ENCODE data around the gene RAD9A. TPM values are rescaled to one million over a fixed set of nuclear protein-coding genes. Genes with fewer than 3 reads are reported as not detected.

RAD9A gene
- total and polyA plus RNA-seq, 9 of the 15 experiments (the other 6 are each of a cell fraction or from before 2014, with no cell fraction given) = 1.4 to 41.2 (median 16.1) TPM

- no peaks in the 10 kb centered on the region for H3K27me3 ChIP-seq (ENCODE audit: control insufficient read depth in 2 of 2, insufficient read depth in 2 of 2, low read length in 2 of 2)
- H3K9ac ChIP-seq (ENCODE audit: insufficient read depth in 1 of 2, low read depth in 2 of 2, low read length in 2 of 2) = peak overlapping the region in 1 of 2 experiments; percentile 68; a peak in 2 of 4 replicates
- intact Hi-C loops (cut with micrococcal nuclease) = no loop called here
- H3K79me2 ChIP-seq (ENCODE audit: control insufficient read depth, insufficient read depth, low read length) = no peaks in the 10 kb centered on the region
- no peaks in the 10 kb centered on the region for H3K9me3 ChIP-seq (replicated peaks; ENCODE audit: control insufficient read depth, insufficient read depth, low read depth, low read length)
- ChIA-PET POLR2A (interaction anchor here (0.6 to 1.6 kb wide), 6 partner anchors 9 to 120 kb away, joined by 3 to 6 read pairs (median 4); partner anchors contain the start of gene RPS6KB2), CTCF (ENCODE audit: low intra/inter-chr PET ratio) (no interaction called here)
- FAIRE-seq (no peak), ATAC-seq (no peak), DNase-seq (ENCODE audit: extremely low read depth in 1 of 4, low spot score in 3 of 4) (no peak)
- no peak overlapping the region for H3K4me3 ChIP-seq
- H3K4me1 ChIP-seq (replicated peaks in 1 of 2; ENCODE audit: control insufficient read depth in 2 of 2, insufficient read depth in 2 of 2, low read length in 2 of 2) = peaks cover 21 to 78% of the 10 kb centered on the region in 2 experiments
- H4K20me1 ChIP-seq (replicated peaks; ENCODE audit: control insufficient read depth, insufficient read depth, low read length) = no peaks in the 10 kb centered on the region; the same call in 1 of the 2 replicates
- H2AFZ ChIP-seq (ENCODE audit: low read depth, low read length) = no peak overlapping the region
- no peaks in the 10 kb centered on the region for H3K9me1 ChIP-seq (ENCODE audit: control insufficient read depth, insufficient read depth, low read length)
- H3K27ac ChIP-seq (ENCODE audit: extremely low read depth, low read depth, low read length) = no peak overlapping the region
- no TSS peak for BruUV-seq (replicated peaks)
- H3K36me3 ChIP-seq (ENCODE audit: control insufficient read depth, insufficient read depth, low read length) = no peaks in the 10 kb centered on the region
- WGBS (ENCODE audit: insufficient coverage, low coverage, missing lambda C conversion rate) = 38% methylated on average over 18 of the region's 18 CpGs
- no peak overlapping the region for H3K4me2 ChIP-seq (ENCODE audit: insufficient read depth, low read length)
- in situ Hi-C loops (cut with MboI) = no loop called here
- TF ChIP-seq DACH1 (IDR thresholded peaks at IDR 0.05; ENCODE audit: partially characterized antibody) (no peak), U2AF2 (optimal IDR thresholded peaks at IDR 0.05; ENCODE audit: low read depth, low read length) (no peak), ZNF766 (CRISPR knock-in tag; conservative IDR thresholded peaks at IDR 0.05) (no peak), ZMIZ1 (IDR thresholded peaks at IDR 0.05; ENCODE audit: low read depth in 2 of 2, low read length in 2 of 2) (no peak), GMEB1 (CRISPR knock-in tag; IDR thresholded peaks at IDR 0.05) (no peak), RBM15 (IDR thresholded peaks at IDR 0.05; ENCODE audit: insufficient read depth, low read length) (no peak), ZNF778 (CRISPR knock-in tag; IDR thresholded peaks at IDR 0.05) (no peak), DMBX1 (CRISPR knock-in tag; IDR thresholded peaks at IDR 0.05; ENCODE audit: borderline replicate concordance) (no peak), TFAP4 (CRISPR knock-in tag; IDR thresholded peaks at IDR 0.05; ENCODE audit: borderline replicate concordance) (no peak), MXI1 (IDR thresholded peaks at IDR 0.05; ENCODE audit: low read depth, low read length) (no peak), SPI1 (IDR thresholded peaks at IDR 0.05; ENCODE audit: borderline replicate concordance, low read depth, low read length) (no peak), ZKSCAN1 (IDR thresholded peaks at IDR 0.05; ENCODE audit: low read depth, low read length) (no peak), TARDBP (IDR thresholded peaks at IDR 0.05) (no peak), THRAP3 (IDR thresholded peaks at IDR 0.05; ENCODE audit: borderline replicate concordance) (no peak)
Measured at GRCh38 chr11:67408437-67409200, 16.8 kb downstream of the RAD9A start.
